OCI-LY1 (cell line): Measurements from ENCODE around the gene C2CD4A.

Experiments used
- H2AFZ ChIP-seq: fragments of 200-600 bp; sonication (generic), shearing (Covaris generic); 2 replicates; pipeline ENCODE4 v1.6.0; 2014; ENCODE audit warnings: antibody characterized with exemption, mild to moderate bottlenecking, low read length
- H3F3A ChIP-seq: fragments of 200-600 bp; sonication (generic), shearing (Covaris generic); 2 replicates; pipeline ENCODE4 v1.6.0; 2014; ENCODE audit warnings: mild to moderate bottlenecking, antibody characterized with exemption, low read length, moderate library complexity; ENCODE audit not compliant: insufficient read depth
- H3K27ac ChIP-seq: fragments of 200-600 bp; sonication (generic); 2 replicates; pipeline ENCODE4 v1.5.1; 2014; ENCODE audit warnings: low read length, mixed run types, mild to moderate bottlenecking, low read depth; ENCODE audit not compliant: poor library complexity, severe bottlenecking
- H3K27me3 ChIP-seq: fragments of 200-600 bp; sonication (generic); 2 replicates; pipeline ENCODE4 v1.6.0; 2014; ENCODE audit warnings: antibody characterized with exemption, mild to moderate bottlenecking, low read length, moderate library complexity; ENCODE audit not compliant: insufficient read depth
- H3K36me3 ChIP-seq: fragments of 200-600 bp; sonication (generic); 2 replicates; pipeline ENCODE4 v1.6.1; 2014; ENCODE audit warnings: mild to moderate bottlenecking, antibody characterized with exemption, low read length, moderate library complexity, mixed read lengths; ENCODE audit not compliant: insufficient read depth
- H3K4me1 ChIP-seq: fragments of 200-600 bp; sonication (generic); 2 replicates; pipeline ENCODE4 v1.5.1; 2014; ENCODE audit warnings: mild to moderate bottlenecking, low read length, moderate library complexity; ENCODE audit not compliant: insufficient read depth, severe bottlenecking
- H3K4me2 ChIP-seq: fragments of 200-600 bp; sonication (generic), shearing (Covaris generic); 2 replicates; pipeline ENCODE4 v1.6.1; 2014; ENCODE audit warnings: low read length
- H3K4me3 ChIP-seq: fragments of 200-600 bp; sonication (generic); 2 replicates; pipeline ENCODE4 v1.5.1; 2014; ENCODE audit warnings: low read length, low read depth, mild to moderate bottlenecking, mixed read lengths; ENCODE audit not compliant: poor library complexity, severe bottlenecking
- H3K79me2 ChIP-seq: fragments of 200-600 bp; shearing (Covaris generic); 2 replicates; pipeline ENCODE4 v1.6.1; 2016; ENCODE audit warnings: mixed run types, low read length, mixed read lengths; ENCODE audit not compliant: insufficient read depth
- H3K9ac ChIP-seq: fragments of 200-600 bp; sonication (generic), shearing (Covaris generic); 2 replicates; pipeline ENCODE4 v1.6.1; 2014; ENCODE audit warnings: mild to moderate bottlenecking, low read length, mixed read lengths
- H3K9me2 ChIP-seq: fragments of 200-600 bp; sonication (generic), shearing (Covaris generic); 2 replicates; pipeline ENCODE4 v1.6.1; 2014; ENCODE audit warnings: low read depth, mild to moderate bottlenecking, low read length, mixed read lengths
- H3K9me3 ChIP-seq: fragments of 200-600 bp; shearing (Covaris generic); 2 replicates; pipeline ENCODE4 v1.6.1; 2014; ENCODE audit warnings: low read length, mixed read lengths
- H4K20me1 ChIP-seq: fragments of 200-600 bp; sonication (generic), shearing (Covaris generic); 2 replicates; pipeline ENCODE4 v1.6.0; 2016; ENCODE audit warnings: mild to moderate bottlenecking, low read length; ENCODE audit not compliant: insufficient read depth
- CTCF ChIP-seq: fragments of 200-600 bp; sonication (generic), shearing (Covaris generic); IDR thresholded peaks from 2 replicates; pipeline ENCODE4 v1.5.1; 2017; ENCODE audit warnings: mild to moderate bottlenecking, antibody characterized with exemption, low read length, moderate library complexity, mixed read lengths
- EZH2 ChIP-seq: fragments of 200-600 bp; sonication (generic), shearing (Covaris generic); IDR thresholded peaks from 2 replicates; pipeline ENCODE4 v1.8.0; 2017; ENCODE audit warnings: borderline replicate concordance, mixed run types, mild to moderate bottlenecking, antibody characterized with exemption, low read length, moderate library complexity, mixed read lengths

Gene C2CD4A

DNA sequence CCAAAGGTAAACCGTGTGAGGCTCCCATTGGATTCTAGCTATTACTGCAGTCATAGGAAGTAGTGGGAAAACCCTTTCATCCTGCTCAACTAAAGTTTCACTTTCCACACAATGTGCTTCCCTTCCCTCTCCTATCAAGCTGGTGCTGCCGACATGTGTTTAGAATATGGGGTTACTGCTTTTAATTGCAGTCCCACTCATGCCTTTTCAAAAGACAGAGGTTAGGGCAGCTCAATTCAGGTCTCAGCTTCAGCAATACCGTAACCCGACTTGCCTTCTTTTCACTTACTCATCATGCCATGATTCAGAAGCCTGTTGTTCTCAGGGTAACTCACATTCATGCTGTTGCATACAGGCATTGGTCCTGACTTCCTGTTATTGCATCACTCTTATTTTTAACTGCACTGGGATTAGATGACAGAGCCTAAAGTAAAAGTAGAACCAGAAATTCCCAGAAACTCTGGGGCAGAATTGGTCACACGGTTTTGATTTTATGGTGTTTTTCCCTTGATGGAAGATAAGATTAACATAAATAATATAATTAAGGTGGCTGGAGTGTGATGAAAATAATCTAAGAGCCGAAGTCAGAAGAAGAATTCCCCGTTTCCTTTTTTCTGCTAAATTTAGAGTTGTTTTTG, 52.6 kb downstream of the C2CD4A start:
- TF ChIP-seq EZH2: no peak
- TF ChIP-seq CTCF: no peak
- Histone ChIP-seq H3K4me2 (no peak overlapping the region), H3K9ac (no peak overlapping the region), H3K36me3 (no peaks in the 10 kb centered on the region), H3K4me3 (no peak overlapping the region), H3K79me2 (no peaks in the 10 kb centered on the region), H3K4me1 (peaks cover 4% of the 10 kb centered on the region), H3K27me3 (peaks cover 6% of the 10 kb centered on the region), H3K27ac (no peak overlapping the region), H3F3A (no peaks in the 10 kb centered on the region), H4K20me1 (no peaks in the 10 kb centered on the region), H2AFZ (no peak overlapping the region), H3K9me3 (no peaks in the 10 kb centered on the region), H3K9me2 (no peaks in the 10 kb centered on the region)

GRCh38 chr15:62119874-62120273, 53.1 kb downstream of the C2CD4A start:
- Histone ChIP-seq H3K4me1 (peaks cover 9% of the 10 kb centered on the region), H3K79me2 (no peaks in the 10 kb centered on the region)
- no peak for TF ChIP-seq EZH2
- no peak for TF ChIP-seq CTCF

More at GRCh38 chr15:62119874-62120273, 53.1 kb downstream of the C2CD4A start:
- Histone ChIP-seq H3K27ac (no peak overlapping the region), H3K9me2 (no peaks in the 10 kb centered on the region), H3K4me2 (no peak overlapping the region), H3K27me3 (peaks cover 6% of the 10 kb centered on the region), H4K20me1 (no peaks in the 10 kb centered on the region), H3K9me3 (no peaks in the 10 kb centered on the region), H3K4me3 (no peak overlapping the region), H3K36me3 (no peaks in the 10 kb centered on the region), H2AFZ (no peak overlapping the region), H3F3A (no peaks in the 10 kb centered on the region), H3K9ac (no peak overlapping the region)
